Smooth muscle cell (in vitro differentiated cells): Measurements from ENCODE around the gene NEUROD2. TPM values are rescaled to one million over a fixed set of nuclear protein-coding genes. Genes with fewer than 3 reads are reported as not detected.

Experiments
- DNase-seq: peaks from one replicate; lab custom pipeline; 2025; ENCODE audit not compliant: unreplicated experiment; lab: John Stamatoyannopoulos, UW
- H2AFZ ChIP-seq: fragments of 200-600 bp; sonication (generic); 2 replicates; pipeline ENCODE4 v1.6.0; 2016; ENCODE audit warnings: antibody characterized with exemption, low read depth, mild to moderate bottlenecking
- H3F3A ChIP-seq: fragments of 200-600 bp; sonication (generic); 2 replicates; pipeline ENCODE4 v1.6.0; 2017; ENCODE audit warnings: antibody characterized with exemption, low read depth
- H3K27ac ChIP-seq: fragments of 200-600 bp; sonication (generic); 2 replicates; pipeline ENCODE4 v1.5.1; 2016; ENCODE audit warnings: low read depth, mild to moderate bottlenecking
- H3K27me3 ChIP-seq: fragments of 200-600 bp; sonication (generic); 2 replicates; pipeline ENCODE4 v1.6.1; 2016; ENCODE audit warnings: low read depth, mild to moderate bottlenecking
- H3K36me3 ChIP-seq: fragments of 200-600 bp; sonication (generic); 2 replicates; pipeline ENCODE4 v1.5.1; 2016; ENCODE audit warnings: low read depth
- H3K4me1 ChIP-seq: fragments of 200-600 bp; sonication (generic); 2 replicates; pipeline ENCODE4 v1.5.1; 2016; ENCODE audit warnings: low read depth
- H3K4me2 ChIP-seq: fragments of 200-600 bp; sonication (generic); 2 replicates; pipeline ENCODE4 v1.6.0; 2016; ENCODE audit warnings: mild to moderate bottlenecking
- H3K4me3 ChIP-seq: fragments of 200-600 bp; sonication (generic); 2 replicates; pipeline ENCODE4 v1.5.1; 2016; ENCODE audit warnings: mild to moderate bottlenecking
- H3K79me2 ChIP-seq: fragments of 200-600 bp; sonication (generic); 2 replicates; pipeline ENCODE4 v1.6.0; 2016; ENCODE audit warnings: low read depth, mild to moderate bottlenecking
- H3K9ac ChIP-seq: fragments of 200-600 bp; sonication (generic); 2 replicates; pipeline ENCODE4 v1.6.0; 2016; ENCODE audit warnings: low read depth
- H3K9me3 ChIP-seq: fragments of 200-600 bp; sonication (generic); replicated peaks from 2 replicates; pipeline ENCODE4 v1.5.1; 2016; ENCODE audit warnings: low read depth
- H4K20me1 ChIP-seq: fragments of 200-600 bp; sonication (generic); 2 replicates; pipeline ENCODE4 v1.6.0; 2016; ENCODE audit warnings: low read depth
- WGBS: methylation state at CpG from one replicate; pipeline ENCODE4 v1.1.7; 2016; ENCODE audit warnings: low lambda C conversion rate; 5-methylcytosine and 5-hydroxymethylcytosine counted together
- polyA plus RNA-seq: library from polyadenylated mRNA; unstranded; fragments of >200 nt; fragmentation: Nextera tagmentation; extraction: Ambion mirVana; gene quantifications from 2 replicates; pipeline ENCODE4 v1.2.1, GENCODE V29; 2016
- total RNA-seq: library from RNA; depleted of rRNA; stranded (reverse); fragments of >200 nt; gene quantifications from 2 replicates; pipeline ENCODE4 v1.2.3, GENCODE V29; 2014
- TF ChIP-seq, protein P1 (sequence below): fragments of 200-600 bp; sonication (generic); IDR thresholded peaks from 2 replicates; pipeline ENCODE4 v1.5.1; 2017; ENCODE audit warnings: borderline replicate concordance, mild to moderate bottlenecking, antibody characterized with exemption; ENCODE audit not compliant: insufficient read depth, poor library complexity, severe bottlenecking

Gene NEUROD2
- total and polyA plus RNA-seq, 2 experiments from 2014 or later, result 0.19 TPM; not detected in 1

DNA sequence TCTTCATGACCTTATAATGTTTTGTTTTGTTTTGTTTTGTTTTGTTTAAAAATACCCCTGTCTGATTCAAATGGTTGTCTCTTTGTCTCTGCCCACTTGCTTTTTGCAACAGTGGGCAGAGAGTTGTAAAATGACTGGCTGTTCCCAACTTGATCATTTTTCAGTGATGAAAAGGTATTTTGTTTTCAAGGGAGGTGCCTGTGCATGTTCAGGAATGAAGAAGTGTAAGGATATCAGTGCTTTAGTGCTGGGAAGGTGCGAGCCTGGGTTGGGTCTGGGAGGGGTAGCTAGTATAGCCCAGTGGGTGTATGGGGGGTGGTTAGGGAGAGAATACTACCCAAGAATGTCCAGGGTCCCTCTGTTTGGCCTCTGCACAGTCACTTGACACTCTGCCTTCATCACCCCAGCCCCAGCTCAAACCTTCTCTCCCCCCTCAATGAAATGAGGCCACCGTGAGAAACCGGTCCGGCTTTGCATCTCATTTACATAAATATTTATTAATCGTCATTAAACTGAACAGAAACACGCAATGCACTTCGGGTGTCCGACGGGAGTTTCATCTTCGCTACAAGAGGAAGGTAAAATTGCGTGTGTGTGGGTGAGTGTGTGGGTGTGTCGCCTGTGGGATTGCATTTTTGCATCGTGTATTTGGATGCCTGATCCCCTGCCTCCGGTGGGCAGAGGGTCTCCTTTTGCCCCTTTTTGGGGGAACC lies 4.3 kb downstream of the NEUROD2 start:
- H4K20me1 ChIP-seq, result no peaks in the 10 kb centered on the region
- no peak overlapping the region for H3K4me3 ChIP-seq
- peaks cover 100% of the 10 kb centered on the region for H3K27me3 ChIP-seq
- no peaks in the 10 kb centered on the region for H3F3A ChIP-seq
- WGBS, result 2% methylated on average over 14 of the region's 14 CpGs
- H3K9ac ChIP-seq, result no peak overlapping the region
- no peak overlapping the region for H2AFZ ChIP-seq
- no peaks in the 10 kb centered on the region for H3K79me2 ChIP-seq
- H3K27ac ChIP-seq, result no peak overlapping the region
- TF ChIP-seq, protein P1, sequence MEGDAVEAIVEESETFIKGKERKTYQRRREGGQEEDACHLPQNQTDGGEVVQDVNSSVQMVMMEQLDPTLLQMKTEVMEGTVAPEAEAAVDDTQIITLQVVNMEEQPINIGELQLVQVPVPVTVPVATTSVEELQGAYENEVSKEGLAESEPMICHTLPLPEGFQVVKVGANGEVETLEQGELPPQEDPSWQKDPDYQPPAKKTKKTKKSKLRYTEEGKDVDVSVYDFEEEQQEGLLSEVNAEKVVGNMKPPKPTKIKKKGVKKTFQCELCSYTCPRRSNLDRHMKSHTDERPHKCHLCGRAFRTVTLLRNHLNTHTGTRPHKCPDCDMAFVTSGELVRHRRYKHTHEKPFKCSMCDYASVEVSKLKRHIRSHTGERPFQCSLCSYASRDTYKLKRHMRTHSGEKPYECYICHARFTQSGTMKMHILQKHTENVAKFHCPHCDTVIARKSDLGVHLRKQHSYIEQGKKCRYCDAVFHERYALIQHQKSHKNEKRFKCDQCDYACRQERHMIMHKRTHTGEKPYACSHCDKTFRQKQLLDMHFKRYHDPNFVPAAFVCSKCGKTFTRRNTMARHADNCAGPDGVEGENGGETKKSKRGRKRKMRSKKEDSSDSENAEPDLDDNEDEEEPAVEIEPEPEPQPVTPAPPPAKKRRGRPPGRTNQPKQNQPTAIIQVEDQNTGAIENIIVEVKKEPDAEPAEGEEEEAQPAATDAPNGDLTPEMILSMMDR, result no peak
- no peaks in the 10 kb centered on the region for H3K9me3 ChIP-seq
- no peaks in the 10 kb centered on the region for H3K36me3 ChIP-seq
- DNase-seq, result no peak
- H3K4me2 ChIP-seq, result no peak overlapping the region
- H3K4me1 ChIP-seq, result peaks cover 21% of the 10 kb centered on the region

DNA sequence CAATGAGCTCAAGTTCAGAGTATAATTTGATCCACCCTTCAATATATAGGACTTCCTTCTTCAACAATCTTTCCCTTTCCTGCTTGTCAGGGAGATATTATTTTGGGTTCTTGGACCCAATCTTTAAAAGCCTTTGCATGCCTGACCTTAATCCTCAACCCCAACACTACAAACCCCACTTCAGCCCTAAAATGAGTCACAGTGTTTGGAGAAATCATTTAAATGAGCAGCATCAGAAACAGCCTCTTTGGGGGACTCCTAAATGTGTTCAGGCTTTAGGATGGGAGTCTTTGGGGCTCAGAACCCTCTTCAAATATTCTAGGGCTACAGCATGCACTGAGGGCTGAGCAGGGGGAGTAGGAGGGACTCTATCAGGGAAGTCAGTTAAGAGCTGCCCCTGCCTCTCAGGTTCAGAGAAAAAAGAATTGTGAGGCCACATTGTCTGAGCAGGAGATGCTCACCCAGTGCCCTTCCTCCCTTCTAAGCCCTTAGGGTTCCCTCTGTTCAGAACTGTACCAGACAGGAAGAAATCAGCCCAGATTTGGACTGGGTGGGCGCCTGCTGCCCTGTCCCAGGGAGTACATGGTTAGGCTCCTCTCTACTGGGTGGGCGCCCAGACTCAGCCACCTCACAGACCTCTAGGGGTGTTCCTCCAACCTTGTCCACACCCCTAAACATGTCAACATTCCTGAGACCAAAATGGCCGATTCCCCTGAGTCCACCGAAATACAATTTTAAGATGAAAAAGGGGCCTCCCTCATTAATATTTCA lies 5.0 kb downstream of the NEUROD2 start:
- Histone ChIP-seq H3K27ac (no peak overlapping the region), H3K4me1 (peaks cover 21% of the 10 kb centered on the region), H2AFZ (no peak overlapping the region), H3K4me3 (no peak overlapping the region), H3K9me3 (no peaks in the 10 kb centered on the region), H3K79me2 (no peaks in the 10 kb centered on the region), H3K36me3 (no peaks in the 10 kb centered on the region), H4K20me1 (no peaks in the 10 kb centered on the region), H3K9ac (no peak overlapping the region), H3K4me2 (no peak overlapping the region), H3F3A (no peaks in the 10 kb centered on the region), H3K27me3 (peaks cover 100% of the 10 kb centered on the region)
- no peak for DNase-seq
- WGBS, result 25% methylated on average over 4 of the region's 4 CpGs
- TF ChIP-seq, protein P1, result no peak

DNA sequence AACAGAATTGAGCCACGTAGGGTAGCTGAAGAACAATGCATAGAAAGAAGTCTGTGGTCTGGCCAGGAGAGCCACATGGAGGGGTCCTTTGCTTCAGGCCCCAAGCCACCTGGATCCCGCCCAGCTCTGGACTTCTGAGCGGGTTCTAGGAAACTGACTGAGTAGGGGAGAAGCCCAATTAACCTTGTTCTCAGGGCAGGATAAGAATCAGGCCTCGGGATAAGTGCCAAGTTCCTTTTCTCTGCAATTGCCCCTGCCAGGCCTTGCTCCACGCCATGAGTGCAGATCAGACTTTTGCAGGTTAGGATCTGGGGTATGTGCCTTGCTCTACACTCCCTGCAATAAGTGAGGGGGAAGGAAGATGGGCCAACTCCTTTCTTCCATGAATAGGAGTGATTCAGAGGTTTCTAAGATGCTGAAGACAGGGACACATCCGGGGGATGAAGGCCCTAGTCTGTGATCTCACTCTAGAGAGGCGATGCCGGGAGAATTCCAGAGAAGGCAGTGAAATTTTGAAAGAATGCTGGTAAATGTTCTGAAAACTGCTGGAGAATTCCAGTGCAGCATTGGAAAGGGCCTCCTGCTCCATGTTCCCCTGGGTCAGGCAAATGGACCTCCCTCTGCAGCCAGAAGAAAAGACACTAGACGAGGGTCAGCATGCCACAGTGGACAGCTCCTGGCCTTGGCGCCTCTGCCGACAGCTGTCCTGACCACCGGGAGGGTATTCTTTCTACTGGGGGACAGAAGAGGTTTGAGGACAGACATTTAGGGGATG lies 5.8 kb downstream of the NEUROD2 start:
- Histone ChIP-seq H3K27me3 (peaks cover 100% of the 10 kb centered on the region), H2AFZ (no peak overlapping the region), H3F3A (no peaks in the 10 kb centered on the region), H3K36me3 (no peaks in the 10 kb centered on the region), H3K9me3 (no peaks in the 10 kb centered on the region), H3K4me1 (peaks cover 15% of the 10 kb centered on the region), H3K27ac (no peak overlapping the region), H3K9ac (no peak overlapping the region), H4K20me1 (no peaks in the 10 kb centered on the region), H3K79me2 (no peaks in the 10 kb centered on the region), H3K4me3 (no peak overlapping the region), H3K4me2 (no peak overlapping the region)
- 12% methylated on average over 12 of the region's 12 CpGs for WGBS
- no peak for DNase-seq
- TF ChIP-seq, protein P1, result no peak
